HG02798 (cell line): ENCODE measurements around the gene GFM1.
A peak's percentile ranks its signal among the peaks of the same experiment; 100 is the strongest.

ENCODE experiments used
- ATAC-seq: cut with Tn5 transposase; IDR thresholded peaks from one replicate; pipeline ENCODE4 v1.9.1; 2021; ENCODE audit warnings: mild to moderate bottlenecking; ENCODE audit not compliant: unreplicated experiment, poor library complexity

GFM1 gene

DNA sequence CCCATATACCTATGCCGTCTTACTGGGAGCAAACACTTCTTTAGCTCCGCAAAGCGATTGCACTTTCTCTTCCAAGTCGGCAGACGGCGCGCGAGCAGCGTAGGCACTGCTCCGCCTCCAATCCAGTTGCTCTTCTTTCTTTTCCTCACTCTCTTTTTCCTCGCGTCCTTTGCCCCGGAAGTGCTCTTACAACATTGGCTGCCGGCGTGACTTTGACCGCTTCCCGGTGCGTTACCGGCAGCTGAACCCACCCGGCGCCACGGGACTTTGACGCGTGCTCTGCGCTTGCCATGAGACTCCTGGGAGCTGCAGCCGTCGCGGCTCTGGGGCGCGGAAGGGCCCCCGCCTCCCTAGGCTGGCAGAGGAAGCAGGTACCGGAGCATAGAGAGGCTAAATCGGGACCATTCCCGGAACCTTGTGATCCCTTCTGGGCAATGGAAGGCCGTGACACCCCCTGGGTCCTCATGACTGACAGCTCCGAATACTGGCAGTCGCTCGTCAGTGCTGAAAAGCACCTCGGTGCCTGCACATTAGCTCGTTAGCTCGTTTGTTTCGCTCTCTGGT lies at the start of gene GFM1:
GFM1 (plus strand) TSS at position 183 of the 564 bp plus-strand sequence; CDS start at position 291, 108 bp downstream.
- ATAC-seq, result peak; percentile 99

DNA sequence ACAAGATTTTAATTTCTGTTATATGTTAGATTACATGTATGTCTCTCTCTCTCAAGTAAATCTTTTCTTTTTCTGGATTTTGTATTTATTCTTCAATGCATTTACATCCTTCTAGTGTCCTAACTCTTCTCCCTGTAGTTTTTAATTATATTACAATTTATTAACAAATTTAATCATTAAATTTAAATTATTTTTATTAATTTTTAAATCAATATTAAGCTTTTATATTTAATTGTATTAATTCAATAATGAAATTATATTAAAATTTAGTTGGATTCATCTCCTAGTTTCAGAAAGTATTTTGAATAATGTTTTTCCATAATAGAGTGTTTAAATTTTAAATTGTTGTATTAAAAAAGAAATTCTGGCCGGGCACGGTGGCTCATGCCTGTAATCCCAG lies 43.5 kb upstream of the GFM1 start:
- ATAC-seq, result no peak

DNA sequence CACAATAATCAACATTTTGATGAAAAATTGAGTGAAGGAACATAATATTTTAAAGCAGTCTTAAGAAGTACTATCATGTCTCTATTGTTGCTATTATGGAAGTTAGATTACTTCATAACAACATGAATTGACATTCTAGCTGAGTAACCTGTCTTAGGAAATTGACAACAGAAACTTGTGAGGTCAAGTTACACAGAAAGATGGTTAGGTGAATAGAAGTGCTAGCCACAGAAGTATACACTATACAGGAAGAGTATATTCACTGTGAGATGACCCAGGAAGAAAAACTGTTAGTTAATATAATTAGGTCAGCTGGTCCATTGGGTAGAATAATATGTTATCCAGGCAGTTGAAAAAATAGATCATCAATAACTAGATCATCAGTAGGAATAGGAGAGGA lies 42.1 kb upstream of the GFM1 start:
- no peak for ATAC-seq

DNA sequence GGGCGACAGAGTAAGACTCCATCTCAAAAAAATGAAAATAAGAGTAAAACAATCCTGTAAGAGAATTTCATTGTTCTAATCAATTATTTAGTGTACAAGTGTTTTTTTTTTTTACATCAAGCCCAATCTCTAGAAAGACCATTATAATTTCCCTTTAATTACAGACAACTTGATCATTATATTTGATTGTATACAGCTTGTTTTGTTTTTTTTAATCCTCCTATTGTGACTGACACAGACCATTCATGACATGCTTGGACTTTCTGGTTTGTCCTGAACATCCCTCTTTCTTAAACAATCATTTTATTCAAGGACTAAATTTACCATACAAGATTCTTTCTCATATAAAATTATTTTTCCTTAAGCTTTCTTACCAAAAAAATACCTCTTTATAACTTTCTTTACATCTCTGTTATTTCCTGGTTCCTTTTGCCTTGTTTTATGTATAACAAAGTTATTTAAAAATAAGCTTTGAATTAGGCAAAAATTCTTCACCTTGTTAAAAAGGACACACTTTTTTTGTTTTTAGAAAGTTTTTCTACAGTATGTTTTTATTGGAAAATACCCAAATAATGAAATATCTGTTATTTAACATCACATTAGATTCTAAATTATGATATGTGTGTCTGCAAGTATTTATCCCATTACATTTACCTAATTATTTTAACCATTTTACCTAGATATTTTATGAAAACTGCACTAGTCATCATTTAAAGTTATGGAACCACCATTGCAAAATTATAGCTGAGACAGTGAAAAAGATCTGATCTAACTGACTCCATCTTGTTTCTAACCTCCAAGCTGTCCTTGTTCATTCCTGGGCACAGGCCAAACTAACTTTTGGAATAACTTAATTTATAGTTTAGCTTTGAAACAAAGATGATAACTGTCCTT lies 26.1 kb upstream of the GFM1 start:
- ATAC-seq, result no peak

DNA sequence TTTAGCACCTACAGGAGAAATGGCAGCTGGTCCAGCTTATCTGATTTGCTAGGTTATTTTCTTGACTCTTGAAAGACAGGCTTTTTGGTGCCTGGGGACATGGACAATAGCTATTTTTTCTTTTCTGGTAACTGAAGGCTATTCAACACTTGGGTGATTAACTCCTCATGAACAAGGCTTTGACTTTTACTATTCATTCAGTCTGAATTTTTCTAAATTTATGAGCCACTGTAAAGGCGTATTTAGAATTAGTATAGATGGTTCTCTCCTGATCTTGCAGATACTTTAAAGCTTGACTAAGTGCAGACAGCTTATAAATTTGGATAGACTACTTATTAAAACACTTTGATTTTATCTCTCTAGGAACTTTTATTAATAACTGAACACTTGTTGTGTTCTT lies 18.4 kb upstream of the GFM1 start:
- no peak for ATAC-seq

DNA sequence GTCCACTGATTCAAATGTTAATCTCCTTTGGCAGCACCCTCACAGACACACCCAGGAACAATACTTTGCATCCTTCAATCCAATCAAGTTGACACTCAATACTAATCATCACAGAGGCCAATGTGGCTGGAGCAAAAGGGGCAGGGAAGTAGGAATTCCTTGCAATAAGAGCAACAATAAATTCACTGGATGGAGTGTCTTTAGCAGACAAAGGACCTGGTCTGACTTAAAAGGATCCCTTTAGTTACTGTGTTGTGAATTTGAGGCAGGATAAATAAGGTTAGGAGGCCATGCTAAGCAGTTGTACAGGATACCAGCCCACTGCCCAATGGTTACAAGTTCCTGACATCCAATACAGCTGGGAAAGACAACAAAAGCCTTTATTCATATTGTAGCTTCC lies 12.3 kb upstream of the GFM1 start:
- ATAC-seq, result no peak

DNA sequence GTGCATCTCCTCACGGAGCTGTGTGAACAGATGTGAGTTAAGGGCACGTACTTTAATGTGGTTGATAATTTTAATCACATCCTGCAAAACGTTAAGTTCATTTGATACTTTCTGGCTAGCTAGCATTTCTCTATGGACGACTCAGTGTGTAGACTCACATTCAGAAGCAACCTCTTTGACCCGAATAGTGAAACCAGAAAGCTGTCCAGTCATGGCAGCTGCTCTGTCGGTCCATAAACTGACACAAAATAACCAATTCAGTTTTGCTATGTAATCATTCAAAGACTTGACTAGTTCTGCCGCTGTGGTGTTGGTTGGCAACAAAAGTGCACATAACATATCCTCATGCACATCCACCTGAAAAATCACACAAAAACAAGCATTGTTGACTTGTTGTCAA lies 3.7 kb upstream of the GFM1 start:
- ATAC-seq, result no peak

DNA sequence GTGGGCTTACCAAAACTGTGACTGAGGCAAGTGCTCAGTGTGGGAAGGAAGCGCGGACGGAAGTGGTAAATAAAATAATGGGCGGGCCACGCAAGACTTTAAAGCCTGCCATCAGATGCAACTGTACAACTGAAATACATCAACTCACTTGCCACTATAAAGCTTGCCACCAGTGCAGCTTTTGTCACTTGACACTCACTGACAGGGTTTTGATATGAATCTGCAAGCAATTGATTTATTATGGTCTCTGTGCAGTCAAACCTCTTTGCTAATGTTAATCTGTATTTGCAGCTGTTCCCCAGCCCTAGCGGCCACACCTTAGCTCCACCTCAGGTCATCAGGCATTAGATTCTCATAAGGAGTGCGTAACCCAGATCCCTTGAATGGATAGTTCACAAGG lies 2.3 kb upstream of the GFM1 start:
- ATAC-seq, result no peak

DNA sequence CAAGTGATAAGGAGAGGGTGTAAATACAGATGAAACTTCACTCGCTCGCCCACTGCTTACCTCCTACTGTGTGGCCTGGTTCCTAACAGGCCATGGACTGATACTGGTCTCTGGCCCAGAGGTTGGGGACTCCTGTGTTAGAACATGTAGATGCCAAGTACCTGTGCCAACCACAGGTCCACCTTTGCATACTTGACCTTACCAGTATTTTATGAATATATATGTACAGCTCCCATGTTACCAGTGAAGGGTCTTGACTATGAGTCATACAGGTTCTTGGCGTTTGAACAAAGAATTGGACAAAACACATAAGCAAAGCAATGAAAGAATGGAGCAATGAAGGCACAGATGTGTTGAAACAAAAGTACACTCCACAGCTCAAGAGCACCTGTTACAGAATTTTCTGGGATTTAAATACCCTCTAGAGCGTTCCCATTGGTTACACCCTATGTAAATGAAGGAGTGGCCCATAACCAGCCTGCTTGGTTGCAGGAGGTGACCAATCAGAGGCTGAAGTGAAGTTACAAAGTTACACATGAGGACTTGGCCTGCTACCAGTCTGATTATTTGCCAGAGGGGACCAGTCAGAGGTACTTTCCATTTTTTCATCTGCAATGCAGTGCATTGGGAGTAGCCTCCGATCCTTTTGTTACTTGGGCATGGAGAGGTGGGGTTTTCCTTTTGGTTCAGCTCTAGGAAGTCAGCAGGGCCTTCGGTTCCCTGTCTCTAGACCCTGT lies 1.7 kb upstream of the GFM1 start:
- ATAC-seq, result no peak

DNA sequence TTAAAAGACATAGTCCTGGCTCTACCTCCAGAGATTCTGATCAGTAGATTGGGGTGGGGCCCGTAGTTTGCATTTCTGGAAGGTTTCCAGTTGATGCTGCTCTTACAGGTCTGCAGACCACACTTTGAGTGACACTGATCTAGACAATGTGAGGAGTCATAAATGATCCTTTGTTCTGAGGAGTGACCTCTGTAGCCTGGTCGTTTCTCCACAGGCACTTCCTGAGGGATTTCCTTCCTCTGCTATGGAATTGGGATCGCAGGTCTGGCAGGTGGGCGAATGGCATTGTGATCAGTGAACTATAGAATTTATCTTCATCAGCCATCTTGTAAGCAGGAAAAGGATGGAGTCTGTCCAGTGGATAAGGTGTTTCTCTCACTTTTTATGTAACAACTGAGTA lies 5.5 kb downstream of the GFM1 start:
- ATAC-seq, result no peak

DNA sequence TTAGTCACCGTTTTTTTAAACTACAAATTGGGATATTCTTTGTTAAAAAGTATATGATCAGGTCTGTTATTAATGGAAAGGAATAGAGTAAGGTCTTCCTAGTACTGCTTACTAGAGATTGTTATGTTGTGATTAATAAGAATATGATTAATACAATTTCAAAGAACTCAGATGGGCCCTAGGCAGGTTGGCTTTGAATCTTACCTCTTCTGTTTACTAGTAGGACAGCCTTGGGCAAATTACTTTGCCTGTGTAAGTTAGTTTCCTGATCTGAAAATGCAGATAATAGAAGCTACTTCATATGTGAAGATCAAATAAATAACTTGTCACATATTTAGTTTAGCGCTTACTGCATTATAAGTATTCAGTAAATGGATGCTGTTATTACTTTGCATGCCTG lies 6.9 kb downstream of the GFM1 start:
- ATAC-seq, result no peak

DNA sequence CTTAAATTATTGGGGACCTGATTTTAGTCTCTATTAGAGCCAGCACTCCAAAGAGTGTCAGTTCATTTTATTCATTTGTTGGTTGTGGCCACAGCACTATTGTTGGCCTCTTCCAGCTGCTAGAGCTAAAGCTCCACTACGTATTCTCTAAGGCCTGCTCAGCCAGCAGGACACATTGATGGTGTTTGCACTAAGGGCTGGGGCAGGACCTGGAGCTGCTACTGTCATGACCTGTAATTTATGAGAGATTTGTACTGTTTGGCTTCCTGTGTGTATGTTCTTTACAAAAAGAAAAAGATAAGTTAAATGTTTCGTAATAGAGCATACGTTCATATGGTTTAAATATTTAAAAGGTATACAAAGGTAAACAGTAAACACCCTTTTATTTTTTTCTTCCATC lies 8.1 kb downstream of the GFM1 start:
- no peak for ATAC-seq

DNA sequence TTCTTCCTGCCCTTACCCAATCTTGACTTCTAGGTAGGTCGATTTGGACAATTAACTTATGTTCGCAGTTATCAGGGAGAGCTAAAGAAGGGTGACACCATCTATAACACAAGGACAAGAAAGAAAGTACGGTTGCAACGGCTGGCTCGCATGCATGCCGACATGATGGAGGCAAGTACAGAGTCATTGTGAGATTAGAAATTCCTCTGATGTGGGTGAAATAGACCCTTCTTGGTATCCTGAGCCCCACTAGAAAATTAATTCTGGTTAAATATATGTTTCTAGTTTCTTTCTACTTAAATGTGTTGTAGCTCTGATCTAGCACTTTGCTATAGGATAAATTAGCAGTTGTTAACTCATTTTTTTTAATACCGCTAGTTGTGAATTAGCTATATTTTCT lies 14.6 kb downstream of the GFM1 start:
- ATAC-seq, result no peak

DNA sequence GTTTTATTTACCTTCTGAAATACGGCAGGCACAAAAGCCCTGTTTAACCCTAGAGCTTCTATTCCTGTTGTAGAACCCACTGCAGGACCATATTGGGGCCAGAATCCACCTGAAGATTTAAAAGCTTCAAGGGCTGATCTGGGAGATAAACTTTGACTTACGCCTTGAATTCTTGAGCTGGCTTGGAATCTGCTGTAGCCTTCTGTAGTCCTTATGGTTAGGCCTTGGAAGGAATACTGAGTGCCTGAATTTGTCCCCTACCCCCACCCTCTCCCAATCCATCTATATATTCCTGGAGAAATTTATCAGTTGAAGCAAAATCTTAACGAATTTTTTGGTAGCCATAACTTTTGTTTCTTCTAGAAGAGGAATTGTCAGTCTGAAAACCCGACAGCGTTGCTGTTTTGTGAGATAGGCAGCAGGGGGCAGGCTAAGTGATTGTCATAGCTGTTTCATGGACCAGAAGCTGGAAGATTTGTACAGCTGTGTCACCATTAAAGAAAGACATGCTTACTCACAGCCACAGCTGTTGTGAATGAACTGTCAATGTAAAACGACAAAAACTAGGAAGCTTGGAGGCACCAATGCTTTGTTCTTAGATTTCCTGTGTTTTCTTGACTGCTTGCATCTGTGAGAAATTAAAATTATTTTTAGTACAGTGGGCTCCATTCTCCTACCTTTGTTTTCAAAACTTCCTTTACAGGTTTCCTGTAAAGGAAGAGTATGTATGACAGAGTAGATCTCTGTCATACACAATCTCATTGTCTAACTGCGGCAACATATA lies 15.3 kb downstream of the GFM1 start:
- ATAC-seq, result peak; percentile 92

DNA sequence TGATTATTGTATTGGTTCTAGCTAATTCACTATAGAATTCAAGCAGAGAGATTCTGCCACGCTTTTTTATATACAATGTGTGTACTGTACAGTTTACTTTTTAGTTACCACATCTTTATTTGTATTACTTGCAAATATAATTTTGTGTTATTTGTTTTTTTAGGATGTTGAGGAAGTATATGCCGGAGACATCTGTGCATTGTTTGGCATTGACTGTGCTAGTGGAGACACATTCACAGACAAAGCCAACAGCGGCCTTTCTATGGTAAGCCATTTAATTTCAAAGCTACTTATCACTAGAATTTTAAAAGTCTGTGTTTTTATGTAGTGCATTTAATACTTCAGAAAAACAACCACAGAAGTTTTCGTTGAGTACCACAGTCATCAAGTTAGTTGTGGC lies 16.4 kb downstream of the GFM1 start:
- ATAC-seq, result no peak

DNA sequence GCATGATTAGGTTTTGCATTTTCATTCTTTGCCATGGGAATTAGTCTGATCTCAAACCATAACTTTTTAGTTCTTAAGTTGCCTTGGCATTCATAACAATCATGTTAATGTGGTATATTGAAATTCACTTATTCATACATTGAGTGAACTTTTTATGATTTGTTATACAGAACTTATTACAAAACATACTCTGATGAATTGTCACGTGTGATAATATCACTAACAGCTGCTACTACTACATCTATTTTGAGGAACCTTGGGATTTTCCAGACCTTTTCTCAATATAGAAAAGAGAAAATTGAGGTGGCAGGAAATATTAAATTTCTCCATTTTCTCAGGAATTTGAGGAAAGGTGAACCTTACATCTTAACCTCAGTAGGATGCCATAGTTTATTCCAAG lies 18.9 kb downstream of the GFM1 start:
- ATAC-seq, result no peak

DNA sequence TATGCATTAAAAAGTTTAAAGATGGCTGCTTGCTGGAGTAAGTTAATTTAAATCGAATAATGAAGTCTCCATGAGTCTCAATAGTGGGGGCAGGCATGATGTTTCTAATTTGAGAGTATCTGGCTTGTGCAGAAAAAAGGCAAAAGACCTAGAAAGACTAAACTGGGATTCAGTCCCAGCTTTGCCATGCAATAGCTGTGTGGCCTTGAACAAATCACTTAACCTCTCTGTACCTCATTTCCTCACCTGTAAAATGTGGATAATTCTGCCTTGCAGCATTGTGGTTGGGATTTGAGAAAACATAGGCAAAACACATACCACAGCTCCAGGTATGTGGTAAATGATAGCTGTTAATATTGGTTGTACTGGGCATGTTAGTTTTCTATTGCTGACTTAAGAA lies 19.5 kb downstream of the GFM1 start:
- no peak for ATAC-seq

DNA sequence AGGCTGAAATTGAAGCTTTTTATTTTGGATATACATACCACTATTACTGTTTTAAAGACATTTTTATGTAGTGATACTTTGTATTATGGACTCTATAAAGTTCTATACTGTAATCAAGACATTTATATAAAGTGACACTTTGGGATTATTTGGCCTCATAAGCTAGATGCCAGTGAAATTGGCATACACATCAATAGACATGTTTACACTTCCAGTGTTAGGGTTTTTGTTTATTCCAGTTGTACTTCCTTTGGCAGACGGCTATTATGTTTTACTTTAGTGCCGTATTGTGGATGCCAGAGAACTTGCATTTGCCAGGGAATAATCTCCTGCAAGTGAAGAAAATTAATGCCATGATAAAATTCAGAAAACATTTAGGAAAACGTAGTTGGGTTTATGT lies 22.1 kb downstream of the GFM1 start:
- no peak for ATAC-seq

DNA sequence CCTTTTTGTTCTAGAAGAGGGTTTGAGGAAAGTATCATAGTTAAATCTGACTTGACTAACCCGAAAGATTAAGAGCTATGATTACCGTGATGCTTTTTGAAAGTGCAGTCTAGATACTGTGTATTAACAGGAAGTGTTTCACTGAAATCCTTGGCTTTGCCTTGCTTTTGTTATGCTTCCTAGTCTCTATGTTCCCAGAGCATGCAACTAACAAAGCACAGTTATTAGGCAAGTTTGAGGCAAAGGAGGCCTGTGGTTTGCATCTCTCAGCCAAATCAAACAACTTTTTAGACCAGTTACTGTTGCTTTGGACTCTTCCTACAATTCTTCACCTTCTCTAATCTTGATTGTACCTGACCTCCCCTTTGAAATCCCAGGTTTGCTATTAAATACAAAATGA lies 24.2 kb downstream of the GFM1 start:
- no peak for ATAC-seq

DNA sequence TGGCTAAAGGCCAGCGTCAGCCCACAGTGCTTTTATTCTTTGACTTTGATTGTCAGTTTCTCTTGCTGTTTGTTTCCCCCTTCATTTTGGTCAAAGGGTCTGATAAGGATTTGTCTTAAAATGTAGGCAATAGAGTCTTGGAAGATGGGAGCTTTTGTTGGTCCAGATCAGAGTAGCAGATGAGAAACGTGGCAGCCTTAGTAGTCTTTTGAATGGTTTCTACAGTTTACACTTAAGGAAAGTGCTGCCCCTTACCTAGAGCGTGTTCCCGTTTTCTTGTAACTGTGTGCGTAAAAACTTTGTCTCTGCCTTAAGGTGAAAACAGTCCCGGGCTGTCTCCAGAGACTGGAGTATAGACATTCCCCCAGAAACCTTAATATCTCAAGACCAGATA lies 27.5 kb downstream of the GFM1 start:
- ATAC-seq, result no peak
